Cardiac muscle cell (in vitro differentiated cells and primary cell): ENCODE data around the gene GSTO1. TPM values are rescaled to one million over a fixed set of nuclear protein-coding genes. Genes with fewer than 3 reads are reported as not detected.
A peak's percentile ranks its signal among the peaks of the same experiment; 100 is the strongest.

Experiments used
- DNase-seq, 2 donors: peaks; one replicate each; pipeline versions ENCODE4 v3.0.0 to v3.0.0-alpha.2; 2010 to 2017; ENCODE audit warnings: low read depth in 1 of 2, low spot score in 1 of 2
- H3K27ac ChIP-seq: fragments of 200-600 bp; sonication (generic); 2 replicates; pipeline ENCODE4 v1.5.1; 2016
- H3K27me3 ChIP-seq: fragments of 200-600 bp; sonication (generic); 2 replicates; pipeline ENCODE4 v1.6.0; 2016; ENCODE audit warnings: control low read depth
- H3K36me3 ChIP-seq: fragments of 200-600 bp; sonication (generic); 2 replicates; pipeline ENCODE4 v1.5.1; 2016; ENCODE audit warnings: control low read depth
- H3K4me1 ChIP-seq: fragments of 200-600 bp; sonication (generic); 2 replicates; pipeline ENCODE4 v1.8.1; 2017; ENCODE audit warnings: low read depth, mild to moderate bottlenecking, mixed run types
- H3K4me3 ChIP-seq: fragments of 200-600 bp; sonication (generic); 2 replicates; pipeline ENCODE4 v1.5.1; 2016; ENCODE audit warnings: mild to moderate bottlenecking
- H3K9me3 ChIP-seq: fragments of 200-600 bp; sonication (generic); 2 replicates; pipeline ENCODE4 v1.5.1; 2017; ENCODE audit warnings: low read depth, mild to moderate bottlenecking, control low read depth
- polyA plus RNA-seq: library from polyadenylated mRNA; unstranded; fragments of >200 nt; fragmentation: Nextera tagmentation; extraction: Ambion mirVana; gene quantifications from 2 replicates; pipeline ENCODE4 v1.2.1, GENCODE V29; 2016
- total RNA-seq: library from RNA; depleted of rRNA; stranded (reverse); fragments of >200 nt; gene quantifications from 2 replicates; pipeline ENCODE4 v1.2.3, GENCODE V29; 2016
- TF ChIP-seq, protein P1 (sequence below): IDR thresholded peaks from 2 replicates; pipeline ENCODE4 v1.5.1; 2012; ENCODE audit warnings: low read depth, mild to moderate bottlenecking, low read length

GSTO1 gene
- total and polyA plus RNA-seq, 2 experiments from 2014 or later, result 80.5 to 260 TPM

GRCh38 chr10:104288355-104288754 lies 33.7 kb downstream of the GSTO1 start:
- no peaks in the 10 kb centered on the region for H3K9me3 ChIP-seq
- TF ChIP-seq, protein P1, sequence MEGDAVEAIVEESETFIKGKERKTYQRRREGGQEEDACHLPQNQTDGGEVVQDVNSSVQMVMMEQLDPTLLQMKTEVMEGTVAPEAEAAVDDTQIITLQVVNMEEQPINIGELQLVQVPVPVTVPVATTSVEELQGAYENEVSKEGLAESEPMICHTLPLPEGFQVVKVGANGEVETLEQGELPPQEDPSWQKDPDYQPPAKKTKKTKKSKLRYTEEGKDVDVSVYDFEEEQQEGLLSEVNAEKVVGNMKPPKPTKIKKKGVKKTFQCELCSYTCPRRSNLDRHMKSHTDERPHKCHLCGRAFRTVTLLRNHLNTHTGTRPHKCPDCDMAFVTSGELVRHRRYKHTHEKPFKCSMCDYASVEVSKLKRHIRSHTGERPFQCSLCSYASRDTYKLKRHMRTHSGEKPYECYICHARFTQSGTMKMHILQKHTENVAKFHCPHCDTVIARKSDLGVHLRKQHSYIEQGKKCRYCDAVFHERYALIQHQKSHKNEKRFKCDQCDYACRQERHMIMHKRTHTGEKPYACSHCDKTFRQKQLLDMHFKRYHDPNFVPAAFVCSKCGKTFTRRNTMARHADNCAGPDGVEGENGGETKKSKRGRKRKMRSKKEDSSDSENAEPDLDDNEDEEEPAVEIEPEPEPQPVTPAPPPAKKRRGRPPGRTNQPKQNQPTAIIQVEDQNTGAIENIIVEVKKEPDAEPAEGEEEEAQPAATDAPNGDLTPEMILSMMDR, result no peak
- H3K4me3 ChIP-seq, result no peak overlapping the region
- no peak overlapping the region for H3K27ac ChIP-seq
- H3K27me3 ChIP-seq, result no peaks in the 10 kb centered on the region
- no peak for DNase-seq
- no peaks in the 10 kb centered on the region for H3K36me3 ChIP-seq
- no peaks in the 10 kb centered on the region for H3K4me1 ChIP-seq

DNA sequence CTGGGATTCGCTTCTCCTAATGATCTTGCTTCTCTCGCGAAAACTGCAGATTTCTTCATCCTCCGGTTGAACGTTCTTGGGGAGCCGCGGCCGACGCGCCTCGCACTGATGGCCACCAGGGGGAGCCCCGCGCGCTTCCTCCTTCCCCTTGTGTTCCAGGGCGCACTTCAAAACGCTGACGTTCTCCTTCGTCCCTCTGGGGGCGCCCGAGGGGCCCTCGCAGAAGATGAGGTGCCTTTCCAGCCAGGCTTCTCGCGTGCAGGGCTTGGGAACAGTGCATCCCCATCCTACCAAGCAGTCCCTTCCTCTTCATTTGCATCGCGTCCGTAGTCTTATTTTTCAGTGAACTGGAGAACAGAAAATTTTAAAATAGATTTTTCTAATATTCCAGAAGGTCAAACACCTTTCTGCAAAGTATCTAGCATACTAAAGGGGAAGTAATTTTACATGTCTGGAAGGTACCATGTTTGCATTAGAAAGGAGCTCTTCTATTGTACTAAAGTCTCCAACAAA lies 36.8 kb downstream of the GSTO1 start:
- H3K4me3 ChIP-seq, result no peak overlapping the region
- TF ChIP-seq, protein P1, result peak; percentile 100

GRCh38 chr10:104293011-104293410 lies 38.3 kb downstream of the GSTO1 start:
- DNase-seq, result peak in 1 of 2 donors; percentile 59
- H3K4me3 ChIP-seq, result no peak overlapping the region
- no peaks in the 10 kb centered on the region for H3K27me3 ChIP-seq
- H3K9me3 ChIP-seq, result no peaks in the 10 kb centered on the region
- TF ChIP-seq, protein P1, result no peak
- no peak overlapping the region for H3K27ac ChIP-seq
- no peaks in the 10 kb centered on the region for H3K36me3 ChIP-seq
- no peaks in the 10 kb centered on the region for H3K4me1 ChIP-seq

More for the DNA sequence above, 36.8 kb downstream of the GSTO1 start:
- H3K4me1 ChIP-seq, result no peaks in the 10 kb centered on the region
- H3K36me3 ChIP-seq, result no peaks in the 10 kb centered on the region
- DNase-seq, result peak; percentile 93
- no peak overlapping the region for H3K27ac ChIP-seq
- H3K9me3 ChIP-seq, result no peaks in the 10 kb centered on the region
- no peaks in the 10 kb centered on the region for H3K27me3 ChIP-seq

DNA sequence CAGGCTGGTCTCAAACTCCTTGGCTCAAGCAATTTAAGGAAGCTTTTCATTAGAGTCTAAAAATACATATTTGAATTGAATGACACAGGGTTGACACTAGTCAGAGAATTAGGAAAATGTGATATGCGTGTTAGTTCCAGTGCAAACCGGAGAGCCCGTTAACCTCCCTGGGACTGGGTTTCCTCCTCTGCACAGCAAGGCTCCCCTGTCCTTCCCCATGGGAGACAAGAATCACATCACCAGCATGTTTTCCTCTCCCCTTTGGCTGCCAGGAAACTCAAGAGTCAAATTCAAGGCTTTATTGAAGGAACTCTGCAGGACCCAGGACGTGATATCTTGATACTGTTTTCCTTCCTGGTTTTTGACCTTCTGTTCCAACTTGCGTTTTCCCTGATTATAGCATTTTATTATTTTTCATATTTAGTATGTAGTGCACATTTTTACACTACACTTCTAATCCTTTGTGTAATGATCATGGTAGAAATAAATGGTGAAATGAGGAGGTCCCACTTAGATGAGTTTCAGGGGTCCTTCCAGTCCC lies 39.2 kb downstream of the GSTO1 start:
- H3K27me3 ChIP-seq, result no peaks in the 10 kb centered on the region
- no peaks in the 10 kb centered on the region for H3K9me3 ChIP-seq
- H3K4me3 ChIP-seq, result no peak overlapping the region
- no peak for DNase-seq
- H3K4me1 ChIP-seq, result no peaks in the 10 kb centered on the region
- no peak overlapping the region for H3K27ac ChIP-seq
- H3K36me3 ChIP-seq, result no peaks in the 10 kb centered on the region
- TF ChIP-seq, protein P1, result no peak

DNA sequence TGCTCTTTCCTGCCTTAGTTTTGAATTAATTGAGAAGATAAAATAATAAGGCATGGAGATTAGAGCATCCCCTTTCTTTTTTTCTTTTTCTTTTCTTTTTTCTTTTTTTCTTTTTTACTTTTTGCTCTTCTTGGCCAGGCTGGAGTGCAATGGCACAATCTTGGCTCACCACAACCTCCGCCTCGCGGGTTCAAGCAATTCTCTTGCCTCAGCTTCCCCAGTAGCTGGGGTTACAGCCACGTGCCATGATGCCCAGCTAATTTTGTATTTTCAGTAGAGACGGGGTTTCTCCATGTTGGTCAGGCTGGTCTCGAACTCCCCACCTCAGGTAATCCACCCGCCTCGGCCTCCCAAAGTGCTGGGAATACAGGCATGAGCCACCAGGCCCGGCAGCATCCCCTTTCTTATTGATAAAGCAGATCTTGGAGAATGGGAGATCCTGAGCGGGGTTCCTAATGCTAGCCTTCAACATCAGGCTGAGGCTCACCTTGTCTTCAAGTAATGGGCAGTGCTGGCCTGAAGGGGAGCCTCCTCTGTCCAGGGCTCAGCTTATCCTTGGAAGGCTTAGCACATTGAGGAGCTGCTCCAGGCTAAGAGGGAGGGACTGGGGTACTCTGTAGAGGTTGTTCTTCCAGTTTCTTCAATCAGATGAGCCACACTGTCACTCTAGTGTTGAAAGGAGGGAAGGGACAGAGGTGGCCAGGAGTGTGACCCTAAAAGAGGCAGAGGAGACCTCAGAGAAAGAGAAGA lies 42.2 kb downstream of the GSTO1 start:
- TF ChIP-seq, protein P1, result no peak
- Histone ChIP-seq H3K36me3 (no peaks in the 10 kb centered on the region), H3K27me3 (no peaks in the 10 kb centered on the region), H3K4me3 (no peak overlapping the region), H3K4me1 (no peaks in the 10 kb centered on the region), H3K27ac (no peak overlapping the region), H3K9me3 (no peaks in the 10 kb centered on the region)
- DNase-seq, result no peak
